Stimulated activated naive CD8-positive, alpha-beta T cell treated with anti-CD3 and anti-CD28 coated beads, Interleukin-15, Interleukin-2, amounts not matched to agents 100 ng/mL and 50 ng/mL, for 24 hours (primary cell): Measurements from ENCODE around the gene COX5A.
"Not testable (repeated sequence)": the region's sequence is repeated elsewhere in the genome, so short reads cannot be mapped to it uniquely, and the experiment has no call there.

Experiments
- H3K27ac Mint-ChIP-seq: one replicate; pipeline ENCODE4 v1.8.0; 2021; ENCODE audit warnings: mild to moderate bottlenecking, mixed read lengths
- H3K27me3 Mint-ChIP-seq: one replicate; pipeline ENCODE4 v1.8.0; 2021; ENCODE audit warnings: mixed read lengths
- H3K36me3 Mint-ChIP-seq: one replicate; pipeline ENCODE4 v1.8.0; 2021; ENCODE audit warnings: low read depth, mixed read lengths
- H3K4me1 Mint-ChIP-seq: one replicate; pipeline ENCODE4 v1.8.0; 2021; ENCODE audit warnings: low read depth, mixed read lengths
- H3K4me3 Mint-ChIP-seq: one replicate; pipeline ENCODE4 v1.8.0; 2021; ENCODE audit warnings: mild to moderate bottlenecking, mixed read lengths
- H3K9me3 Mint-ChIP-seq: one replicate; pipeline ENCODE4 v1.8.0; 2021; ENCODE audit warnings: mixed read lengths

Gene COX5A

GRCh38 chr15:74896316-74896715 lies 41.6 kb downstream of the COX5A start:
- peaks cover 50% of the 10 kb centered on the region for H3K36me3 Mint-ChIP-seq
- H3K4me3 Mint-ChIP-seq: no peak overlapping the region
- H3K9me3 Mint-ChIP-seq: no peaks in the 10 kb centered on the region
- no peaks in the 10 kb centered on the region for H3K27me3 Mint-ChIP-seq
- peaks cover 25% of the 10 kb centered on the region for H3K4me1 Mint-ChIP-seq
- H3K27ac Mint-ChIP-seq: no peak overlapping the region

DNA sequence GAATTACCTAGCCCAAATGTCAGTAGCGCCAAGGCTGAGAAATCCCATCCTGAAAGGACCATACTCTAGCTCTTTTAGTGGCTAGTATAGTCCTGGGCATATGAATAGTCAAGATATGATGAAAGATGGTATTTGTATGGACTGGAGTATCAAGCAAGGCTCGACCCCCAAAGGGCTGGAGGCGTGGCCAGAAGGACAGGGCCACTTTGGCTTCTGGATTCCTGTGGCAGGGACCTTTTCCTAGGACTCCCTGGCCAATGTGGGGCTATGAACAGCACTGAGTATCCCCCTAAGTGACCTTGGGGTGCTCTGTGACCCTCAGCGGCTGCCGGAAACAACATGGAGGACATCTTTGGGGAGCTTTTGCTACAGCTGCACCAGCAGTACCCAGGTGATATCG lies 42.0 kb downstream of the COX5A start:
- H3K4me3 Mint-ChIP-seq: no peak overlapping the region
- no peak overlapping the region for H3K27ac Mint-ChIP-seq
- H3K36me3 Mint-ChIP-seq: peaks cover 48% of the 10 kb centered on the region
- peaks cover 30% of the 10 kb centered on the region for H3K4me1 Mint-ChIP-seq
- H3K27me3 Mint-ChIP-seq: no peaks in the 10 kb centered on the region
- no peaks in the 10 kb centered on the region for H3K9me3 Mint-ChIP-seq

- peaks cover 38% of the 10 kb centered on the region for H3K36me3 Mint-ChIP-seq
These were observed 43.5 kb downstream of the COX5A start for GRCh38 chr15:74894383-74894782.

GRCh38 chr15:74893627-74894026 lies 44.2 kb downstream of the COX5A start:
- H3K9me3 Mint-ChIP-seq: no peaks in the 10 kb centered on the region
- peaks cover 31% of the 10 kb centered on the region for H3K36me3 Mint-ChIP-seq
- H3K27ac Mint-ChIP-seq: peak overlapping the region; percentile 49
- peaks cover 46% of the 10 kb centered on the region for H3K4me1 Mint-ChIP-seq
- H3K4me3 Mint-ChIP-seq: no peak overlapping the region
- no peaks in the 10 kb centered on the region for H3K27me3 Mint-ChIP-seq

More at GRCh38 chr15:74894383-74894782, 43.5 kb downstream of the COX5A start:
- H3K27ac Mint-ChIP-seq, H3K27me3 Mint-ChIP-seq, H3K9me3 Mint-ChIP-seq, H3K4me3 Mint-ChIP-seq: not testable (repeated sequence)
- peaks cover 39% of the 10 kb centered on the region for H3K4me1 Mint-ChIP-seq

GRCh38 chr15:74892931-74893330 lies 44.9 kb downstream of the COX5A start:
- no peak overlapping the region for H3K4me3 Mint-ChIP-seq
- no peaks in the 10 kb centered on the region for H3K9me3 Mint-ChIP-seq
- H3K4me1 Mint-ChIP-seq: peaks cover 46% of the 10 kb centered on the region
- peaks cover 28% of the 10 kb centered on the region for H3K36me3 Mint-ChIP-seq
- H3K27ac Mint-ChIP-seq: no peak overlapping the region
- no peaks in the 10 kb centered on the region for H3K27me3 Mint-ChIP-seq

- Mint-ChIP-seq H3K27ac (no peak overlapping the region), H3K27me3 (no peaks in the 10 kb centered on the region), H3K4me1 (peaks cover 46% of the 10 kb centered on the region), H3K9me3 (no peaks in the 10 kb centered on the region), H3K4me3 (no peak overlapping the region), H3K36me3 (peaks cover 26% of the 10 kb centered on the region)
These were observed 45.6 kb downstream of the COX5A start for GRCh38 chr15:74892313-74892712.

DNA sequence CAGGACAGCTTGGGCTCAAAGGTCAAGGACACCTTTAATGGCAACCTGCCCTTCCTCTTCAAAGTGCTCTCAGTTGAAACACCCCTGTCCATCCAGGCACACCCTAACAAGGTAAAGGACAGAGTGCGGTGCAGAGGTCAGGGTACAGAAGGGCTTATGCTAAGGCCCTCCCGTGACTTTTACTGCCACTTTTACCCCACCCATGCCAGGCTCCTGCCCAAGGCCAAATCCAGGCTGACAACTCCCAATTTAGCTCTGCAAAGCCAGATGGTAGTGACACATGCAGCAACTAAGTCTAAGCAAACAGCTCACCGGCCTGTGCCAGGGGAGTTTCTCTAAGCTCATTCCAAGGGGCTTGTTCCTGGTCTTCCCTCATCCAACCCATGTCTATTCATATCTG lies 46.4 kb downstream of the COX5A start:
- no peaks in the 10 kb centered on the region for H3K9me3 Mint-ChIP-seq
- peaks cover 46% of the 10 kb centered on the region for H3K4me1 Mint-ChIP-seq
- peak overlapping the region; percentile 91 for H3K4me3 Mint-ChIP-seq
- H3K27ac Mint-ChIP-seq: peak overlapping the region; percentile 94
- H3K36me3 Mint-ChIP-seq: peaks cover 26% of the 10 kb centered on the region
- no peaks in the 10 kb centered on the region for H3K27me3 Mint-ChIP-seq

- Mint-ChIP-seq H3K9me3 (no peaks in the 10 kb centered on the region), H3K27ac (peak overlapping the region; percentile 94), H3K4me3 (peak overlapping the region; percentile 91), H3K4me1 (peaks cover 46% of the 10 kb centered on the region), H3K27me3 (no peaks in the 10 kb centered on the region), H3K36me3 (peaks cover 26% of the 10 kb centered on the region)
These were observed 47.3 kb downstream of the COX5A start for GRCh38 chr15:74890665-74890960.

DNA sequence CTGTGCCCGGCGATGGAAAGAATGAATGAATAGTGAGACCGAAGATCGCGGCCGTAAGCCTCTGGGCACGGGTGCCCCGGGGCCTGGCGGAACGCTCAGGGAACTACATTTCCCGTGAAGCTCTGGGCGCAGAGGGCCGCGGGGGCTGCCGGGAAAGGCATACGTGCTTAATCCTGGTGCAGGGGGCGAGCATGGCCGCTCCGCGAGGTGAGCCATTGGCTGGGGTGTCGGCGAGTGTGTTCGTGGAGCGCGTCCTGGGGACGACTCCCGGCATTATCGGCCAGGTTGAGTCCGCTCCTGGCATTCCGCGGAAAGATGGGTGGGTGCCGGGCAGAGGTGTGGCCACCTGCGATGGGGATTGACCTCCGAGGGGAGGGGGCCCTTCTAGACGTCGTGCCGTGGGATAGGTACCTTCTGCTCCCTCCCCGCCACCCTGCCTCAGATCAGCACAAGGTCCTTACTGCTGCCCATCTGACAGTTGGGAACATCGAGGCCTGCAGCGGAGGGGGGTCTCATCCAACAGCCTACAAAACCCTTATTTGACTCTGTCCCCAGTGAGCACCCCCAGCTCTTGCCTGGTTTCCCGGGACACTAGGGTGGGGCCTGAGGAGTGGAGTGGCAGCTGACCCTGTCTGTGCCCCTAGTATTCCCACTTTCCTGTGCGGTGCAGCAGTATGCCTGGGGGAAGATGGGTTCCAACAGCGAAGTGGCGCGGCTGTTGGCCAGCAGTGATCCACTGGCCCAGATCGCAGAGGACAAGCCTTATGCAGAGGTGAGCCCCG lies 47.8 kb downstream of the COX5A start, which contains the start of gene MPI:
Gene MPI (plus strand): TSS at position 160 of the 782 bp plus-strand sequence. CDS start 32 bp downstream, at position 192.
- H3K27ac Mint-ChIP-seq: peak within 1 kb of the TSS; percentile 94
- H3K9me3 Mint-ChIP-seq: no peaks in the 10 kb centered on the region
- H3K4me1 Mint-ChIP-seq: peaks cover 46% of the 10 kb centered on the region
- peaks cover 26% of the 10 kb centered on the region for H3K36me3 Mint-ChIP-seq
- H3K4me3 Mint-ChIP-seq: peak within 1 kb of the TSS; percentile 91
- H3K27me3 Mint-ChIP-seq: no peaks in the 10 kb centered on the region

DNA sequence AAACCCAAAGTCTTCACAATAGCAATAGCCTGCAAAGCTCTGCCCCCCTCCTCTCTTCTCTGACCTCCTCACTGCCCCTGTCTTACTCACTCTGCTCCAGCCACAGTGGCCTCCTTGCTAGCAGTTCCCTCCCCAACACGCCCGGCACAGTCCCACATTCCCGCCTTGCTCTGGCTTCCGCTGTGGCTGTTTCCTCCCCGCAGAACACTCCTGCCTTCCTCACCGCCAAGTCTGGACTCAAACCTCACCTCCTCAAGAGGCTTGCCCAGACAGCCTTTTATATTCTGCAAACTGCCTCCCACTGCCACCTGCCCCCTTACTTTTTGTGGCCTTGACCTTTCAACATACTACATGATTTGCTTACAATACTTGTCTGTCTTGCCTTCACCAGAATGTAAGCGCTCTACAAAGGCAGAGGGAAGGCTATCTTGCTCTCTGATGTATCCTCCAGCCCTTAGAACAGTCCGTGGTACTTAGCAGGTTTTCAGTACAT lies 48.4 kb downstream of the COX5A start:
- Mint-ChIP-seq H3K4me3 (peak overlapping the region; percentile 91), H3K27ac (peak overlapping the region; percentile 94), H3K9me3 (no peaks in the 10 kb centered on the region), H3K36me3 (peaks cover 26% of the 10 kb centered on the region), H3K27me3 (no peaks in the 10 kb centered on the region), H3K4me1 (peaks cover 46% of the 10 kb centered on the region)

GRCh38 chr15:74888716-74889115 lies 49.2 kb downstream of the COX5A start:
- Mint-ChIP-seq H3K36me3 (peaks cover 24% of the 10 kb centered on the region), H3K4me1 (peaks cover 47% of the 10 kb centered on the region), H3K27me3 (no peaks in the 10 kb centered on the region), H3K4me3 (peak overlapping the region; percentile 91), H3K9me3 (no peaks in the 10 kb centered on the region), H3K27ac (peak overlapping the region; percentile 94)

GRCh38 chr15:74887537-74888193 lies 50.2 kb downstream of the COX5A start:
- H3K9me3 Mint-ChIP-seq, H3K4me3 Mint-ChIP-seq, H3K27me3 Mint-ChIP-seq, H3K27ac Mint-ChIP-seq: not testable (repeated sequence)
- H3K36me3 Mint-ChIP-seq: peaks cover 14% of the 10 kb centered on the region
- H3K4me1 Mint-ChIP-seq: peaks cover 36% of the 10 kb centered on the region

- no peaks in the 10 kb centered on the region for H3K9me3 Mint-ChIP-seq
- H3K36me3 Mint-ChIP-seq: no peaks in the 10 kb centered on the region
- H3K4me1 Mint-ChIP-seq: peaks cover 15% of the 10 kb centered on the region
- no peak overlapping the region for H3K4me3 Mint-ChIP-seq
- H3K27ac Mint-ChIP-seq: no peak overlapping the region
- H3K27me3 Mint-ChIP-seq: no peaks in the 10 kb centered on the region
These were observed 52.4 kb downstream of the COX5A start for GRCh38 chr15:74885461-74885860.

DNA sequence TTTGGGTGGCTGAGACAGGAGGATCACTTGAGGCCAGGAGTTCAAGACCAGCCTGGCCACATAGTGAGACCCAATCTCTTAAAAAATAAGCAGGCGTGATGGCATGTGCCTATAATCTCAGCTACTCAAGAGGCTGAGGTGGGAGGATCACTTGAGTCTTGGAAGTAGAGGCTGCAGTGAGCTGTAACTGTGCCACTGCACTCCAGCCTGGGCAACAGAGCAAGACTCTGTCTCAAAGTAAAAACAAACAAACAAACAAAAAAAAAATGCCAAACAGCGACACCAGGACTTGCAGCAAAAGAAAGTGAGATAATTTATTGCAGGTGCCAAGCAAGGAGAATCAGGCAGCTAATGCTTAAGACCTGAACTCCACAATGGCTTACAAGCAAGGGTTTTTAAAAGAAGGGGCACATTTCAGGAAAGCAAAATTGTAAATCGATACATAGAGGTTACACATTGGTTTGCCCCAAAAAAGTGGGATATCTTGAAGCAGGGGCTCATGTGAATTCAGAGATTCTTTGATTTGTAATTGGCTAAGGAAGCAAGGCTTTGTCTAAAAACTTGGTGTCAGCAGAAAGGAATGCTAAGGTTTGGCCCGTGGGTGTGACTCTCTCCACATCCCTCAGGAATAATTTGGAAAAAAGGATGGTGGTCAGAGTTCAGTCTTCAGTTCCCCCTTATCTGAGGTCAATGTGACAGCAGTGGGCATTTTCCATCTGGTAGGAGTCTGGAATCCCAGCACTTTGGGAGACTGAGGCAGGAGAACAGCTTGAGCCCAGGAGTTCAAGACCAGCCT lies 53.2 kb downstream of the COX5A start:
- Mint-ChIP-seq H3K27me3 (no peaks in the 10 kb centered on the region), H3K4me1 (peaks cover 12% of the 10 kb centered on the region), H3K36me3 (no peaks in the 10 kb centered on the region), H3K4me3 (no peak overlapping the region), H3K27ac (no peak overlapping the region), H3K9me3 (no peaks in the 10 kb centered on the region)

DNA sequence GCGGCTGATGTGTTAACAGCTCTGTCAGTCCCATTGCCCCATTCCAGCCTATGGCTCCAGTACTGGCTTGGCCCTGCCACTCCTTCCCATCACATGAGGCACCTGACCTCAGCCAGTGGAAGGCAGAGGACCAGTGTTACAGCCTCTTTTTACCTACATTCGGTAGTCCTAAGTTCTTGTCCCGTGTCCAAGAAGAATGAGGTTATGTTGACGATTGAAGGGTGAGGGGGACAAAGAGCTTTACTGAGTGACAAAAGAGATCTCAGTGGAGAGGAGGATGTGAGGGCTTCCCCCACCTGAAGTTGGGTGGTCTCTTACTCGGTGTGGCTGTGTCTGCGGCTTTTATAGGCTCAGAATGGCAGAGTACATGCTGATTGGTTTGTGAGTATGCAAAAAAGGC lies 55.3 kb downstream of the COX5A start:
- no peaks in the 10 kb centered on the region for H3K9me3 Mint-ChIP-seq
- H3K27ac Mint-ChIP-seq: no peak overlapping the region
- no peaks in the 10 kb centered on the region for H3K36me3 Mint-ChIP-seq
- no peaks in the 10 kb centered on the region for H3K27me3 Mint-ChIP-seq
- no peak overlapping the region for H3K4me3 Mint-ChIP-seq
- H3K4me1 Mint-ChIP-seq: peaks cover 3% of the 10 kb centered on the region
